ENCODE results near the gene DKK1.
"Not testable (repeated sequence)": the region's sequence is repeated elsewhere in the genome, so short reads cannot be mapped to it uniquely, and the experiment has no call there.

DKK1 gene

DNA sequence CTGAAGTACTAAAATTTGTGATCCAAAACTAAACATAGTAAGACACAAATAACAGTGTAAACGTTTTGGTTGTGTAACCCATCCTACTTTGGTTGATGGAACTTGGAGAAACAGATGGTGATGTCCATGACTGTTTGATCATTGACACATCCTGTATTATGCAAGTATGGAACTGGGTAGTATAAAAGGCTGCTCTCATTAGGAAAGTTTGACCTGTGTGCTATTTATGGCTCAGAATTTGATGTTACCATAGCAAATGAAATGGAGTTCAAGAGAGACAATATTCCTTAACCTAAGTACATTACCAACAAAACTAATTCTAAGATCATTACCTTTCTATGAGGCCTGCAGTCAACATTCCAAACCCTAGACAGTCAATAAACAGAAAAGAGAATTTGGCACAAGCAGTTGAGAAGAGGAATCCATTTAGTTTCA is 39.9 kb downstream of the DKK1 start:
- DNase-seq, result no peak
- in situ Hi-C loops (cut with MboI; ENCODE audit: low pct_unique_long_range_greater_than_20kb, low sequenced_read_pairs), result no loop called here

GRCh38 chr10:52357971-52358370 is 43.9 kb downstream of the DKK1 start:
- in situ Hi-C loops (cut with MboI; ENCODE audit: low pct_unique_long_range_greater_than_20kb, low sequenced_read_pairs), result no loop called here
- DNase-seq, result no peak

- in situ Hi-C loops (cut with MboI; ENCODE audit: low pct_unique_long_range_greater_than_20kb, low sequenced_read_pairs), result no loop called here
- DNase-seq, result no peak
These were observed 45.4 kb downstream of the DKK1 start for GRCh38 chr10:52359441-52359840.

- in situ Hi-C loops (cut with MboI; ENCODE audit: low pct_unique_long_range_greater_than_20kb, low sequenced_read_pairs); DNase-seq: not testable (repeated sequence)
These were observed 51.7 kb downstream of the DKK1 start for GRCh38 chr10:52365547-52366432.

Data from KBM-7 (cell line).